ENCODE results near the gene CNIH2. TPM values are rescaled to one million over a fixed set of nuclear protein-coding genes. Genes with fewer than 3 reads are reported as not detected.

CNIH2 gene
- total and polyA plus RNA-seq, 2 of the 8 experiments (the other 6 are each of a cell fraction or from before 2014, with no cell fraction given): 12.5 to 15.8 TPM

- Histone ChIP-seq H2BK15ac (ENCODE audit: low read length) (no peak overlapping the region), H3K27ac (ENCODE audit: low read depth, low read length) (no peak overlapping the region), H4K8ac (ENCODE audit: extremely low read depth, insufficient read depth, low read length) (no peak overlapping the region; the same call in 1 of the 2 replicates), H3K9ac (replicated peaks in 1 of 4; ENCODE audit: extremely low read depth in 1 of 4, low read depth in 3 of 4, low read length in 3 of 4) (no peak overlapping the region), H3K4ac (replicated peaks; ENCODE audit: insufficient read length, low read depth, low read length) (no peak overlapping the region), H2BK20ac (ENCODE audit: low read length) (no peak overlapping the region), H2BK12ac (ENCODE audit: low read depth, low read length) (no peak overlapping the region), H3K79me2 (ENCODE audit: control insufficient read depth in 1 of 2, insufficient read depth in 2 of 2, low read length in 2 of 2) (no peaks in the 10 kb centered on the region), H3K23me2 (ENCODE audit: low read depth, low read length) (no peaks in the 10 kb centered on the region; the same call in 1 of the 2 replicates), H3K79me1 (ENCODE audit: low read depth, low read length) (no peaks in the 10 kb centered on the region), H3K56ac (replicated peaks; ENCODE audit: insufficient read length, low read depth, low read length) (no peak overlapping the region), H3K14ac (ENCODE audit: insufficient read length) (no peak overlapping the region), H3K4me3 (ENCODE audit: extremely low read depth in 1 of 4, insufficient read depth in 2 of 4, low read depth in 3 of 4, low read length in 4 of 4) (no peak overlapping the region), H4K91ac (replicated peaks; ENCODE audit: insufficient read length, low read length) (no peak overlapping the region), H3K23ac (ENCODE audit: insufficient read length) (no peak overlapping the region), H2BK120ac (replicated peaks; ENCODE audit: low read depth, low read length) (no peak overlapping the region), H3K18ac (ENCODE audit: extremely low read depth, low read length) (no peak overlapping the region), H3K4me2 (ENCODE audit: insufficient read depth in 1 of 2, low read depth in 2 of 2, low read length in 2 of 2) (no peak overlapping the region), H3K27me3 (replicated peaks in 1 of 4; ENCODE audit: control insufficient read depth in 3 of 4, extremely low read depth in 1 of 4, insufficient read depth in 3 of 4, low read length in 3 of 4) (peaks cover 0 to 4% (median 2%) of the 10 kb centered on the region in 4 experiments; a peak in 3 of 7 replicates), H2BK5ac (ENCODE audit: low read depth, low read length) (no peak overlapping the region), H2AFZ (ENCODE audit: low read length) (no peak overlapping the region), H3K36me3 (ENCODE audit: control insufficient read depth in 2 of 4, insufficient read depth in 4 of 4, low read length in 3 of 4) (no peaks in the 10 kb centered on the region; a peak in 1 of 8 replicates), H3K4me1 (replicated peaks in 1 of 4; ENCODE audit: control insufficient read depth in 3 of 4, insufficient read depth in 4 of 4, low read length in 3 of 4) (peaks cover 5 to 28% (median 16%) of the 10 kb centered on the region in 4 experiments), H4K20me1 (replicated peaks in 1 of 2; ENCODE audit: control insufficient read depth in 1 of 2, insufficient read depth in 2 of 2, low read length in 2 of 2) (no peaks in the 10 kb centered on the region), H2AK5ac (ENCODE audit: low read depth, low read length) (no peak overlapping the region), H3K9me3 (ENCODE audit: insufficient read depth in 2 of 2, low read depth in 1 of 2, low read length in 1 of 2) (no peaks in the 10 kb centered on the region), H4K5ac (ENCODE audit: insufficient read length, low read depth, low read length) (no peak overlapping the region)
- no peak for TF ChIP-seq CTBP2 (IDR thresholded peaks at IDR 0.05; ENCODE audit: borderline replicate concordance, insufficient read depth, insufficient read length, low read length)
- no peak for TF ChIP-seq TAF7 (optimal IDR thresholded peaks at IDR 0.05; ENCODE audit: borderline replicate concordance, low read depth, low read length)
- no peak for TF ChIP-seq BRCA1 (IDR thresholded peaks at IDR 0.05; ENCODE audit: low read depth, low read length)
- TF ChIP-seq SIX5 (IDR thresholded peaks at IDR 0.05; ENCODE audit: low read depth, low read length): no peak
- FAIRE-seq (no peak), DNase-seq (ENCODE audit: low read depth in 1 of 2, low spot score in 2 of 2) (no peak)
- WGBS, 2 experiments (ENCODE audit: extremely low coverage in 1 of 2, insufficient coverage in 1 of 2, insufficient read length in 1 of 2, insufficient replicate concordance in 2 of 2, low coverage in 1 of 2, low lambda C conversion rate in 2 of 2, missing lambda C conversion rate in 1 of 2): 81% methylated on average over 17 of the region's 18 CpGs; no CpG with 5 or more reads in 1 of the 2 experiments
- ChIA-PET CTCF (ENCODE audit: partially characterized antibody) (interaction anchor here (0.6 to 8.7 kb wide), 6 partner anchors 11 to 68 kb away, joined by 3 to 242 read pairs (median 4); partner anchors contain the start of gene CD248), POLR2A (ENCODE audit: partially characterized antibody) (interaction anchor here (0.9 to 8.5 kb wide), 7 partner anchors 9 to 43 kb away, joined by 3 to 61 read pairs (median 8); partner anchors contain the start of genes B4GAT1, BRMS1, CD248 and YIF1A)
Observed at GRCh38 chr11:66332371-66333219, 54.6 kb downstream of the CNIH2 start.

All from H1 (cell line).